ENCODE results near the gene RAB41.

RAB41 gene

GRCh38 chrX:70254909-70255308 lies 27.1 kb upstream of the RAB41 start:
- Histone ChIP-seq H3K27ac (ENCODE audit: low read length) (no peak overlapping the region), H3K4me2 (ENCODE audit: low read depth, low read length) (no peak overlapping the region), H3K9ac (ENCODE audit: low read length) (no peak overlapping the region), H3K9me3 (replicated peaks; ENCODE audit: insufficient read depth, low read length) (no peaks in the 10 kb centered on the region), H3K36me3 (replicated peaks; ENCODE audit: insufficient read depth, low read length) (no peaks in the 10 kb centered on the region), H3K4me1 (ENCODE audit: low read length) (no peaks in the 10 kb centered on the region), H3F3A (ENCODE audit: insufficient read depth, low read length) (no peaks in the 10 kb centered on the region), H3K9me2 (replicated peaks; ENCODE audit: insufficient read depth, low read length) (no peaks in the 10 kb centered on the region), H3K79me2 (ENCODE audit: low read length) (no peaks in the 10 kb centered on the region), H3K27me3 (replicated peaks; ENCODE audit: insufficient read depth, low read length) (no peaks in the 10 kb centered on the region), H2AFZ (ENCODE audit: low read length) (no peak overlapping the region), H3K4me3 (ENCODE audit: low read length) (no peak overlapping the region), H4K20me1 (ENCODE audit: insufficient read depth, low read length) (no peaks in the 10 kb centered on the region)
- no peak for DNase-seq
- no peak for TF ChIP-seq EZH2phosphoT487 (IDR thresholded peaks at IDR 0.05; ENCODE audit: low read length)
- TF ChIP-seq EZH2 (optimal IDR thresholded peaks at IDR 0.05; ENCODE audit: low read depth, low read length) = no peak
- no peak for TF ChIP-seq CTCF (IDR thresholded peaks at IDR 0.05; ENCODE audit: low read length)

GRCh38 chrX:70255452-70255851 lies 26.5 kb upstream of the RAB41 start:
- H3K4me3 ChIP-seq (ENCODE audit: low read length) = no peak overlapping the region
- H3K79me2 ChIP-seq (ENCODE audit: low read length) = no peaks in the 10 kb centered on the region
- H3K36me3 ChIP-seq (replicated peaks; ENCODE audit: insufficient read depth, low read length) = no peaks in the 10 kb centered on the region
- no peaks in the 10 kb centered on the region for H3K9me3 ChIP-seq (replicated peaks; ENCODE audit: insufficient read depth, low read length)
- H3K27ac ChIP-seq (ENCODE audit: low read length) = no peak overlapping the region
- no peaks in the 10 kb centered on the region for H3K9me2 ChIP-seq (replicated peaks; ENCODE audit: insufficient read depth, low read length)
- no peak for DNase-seq
- TF ChIP-seq CTCF (IDR thresholded peaks at IDR 0.05; ENCODE audit: low read length) = no peak
- no peak for TF ChIP-seq EZH2phosphoT487 (IDR thresholded peaks at IDR 0.05; ENCODE audit: low read length)
- no peak for TF ChIP-seq EZH2 (optimal IDR thresholded peaks at IDR 0.05; ENCODE audit: low read depth, low read length)
- H3F3A ChIP-seq (ENCODE audit: insufficient read depth, low read length) = no peaks in the 10 kb centered on the region
- no peak overlapping the region for H2AFZ ChIP-seq (ENCODE audit: low read length)
- H3K27me3 ChIP-seq (replicated peaks; ENCODE audit: insufficient read depth, low read length) = no peaks in the 10 kb centered on the region
- H3K4me1 ChIP-seq (ENCODE audit: low read length) = no peaks in the 10 kb centered on the region
- no peak overlapping the region for H3K9ac ChIP-seq (ENCODE audit: low read length)
- no peak overlapping the region for H3K4me2 ChIP-seq (ENCODE audit: low read depth, low read length)
- H4K20me1 ChIP-seq (ENCODE audit: insufficient read depth, low read length) = no peaks in the 10 kb centered on the region

GRCh38 chrX:70257423-70258288 lies 24.3 kb upstream of the RAB41 start:
- no peaks in the 10 kb centered on the region for H4K20me1 ChIP-seq (ENCODE audit: insufficient read depth, low read length)
- H3K9ac ChIP-seq (ENCODE audit: low read length) = no peak overlapping the region
- H3K36me3 ChIP-seq (replicated peaks; ENCODE audit: insufficient read depth, low read length) = no peaks in the 10 kb centered on the region
- no peaks in the 10 kb centered on the region for H3K4me1 ChIP-seq (ENCODE audit: low read length)
- H3F3A ChIP-seq (ENCODE audit: insufficient read depth, low read length) = no peaks in the 10 kb centered on the region
- no peak overlapping the region for H3K27ac ChIP-seq (ENCODE audit: low read length)
- H3K9me2 ChIP-seq (replicated peaks; ENCODE audit: insufficient read depth, low read length) = no peaks in the 10 kb centered on the region
- H3K4me2 ChIP-seq (ENCODE audit: low read depth, low read length) = no peak overlapping the region
- no peak for DNase-seq
- no peak for TF ChIP-seq EZH2 (optimal IDR thresholded peaks at IDR 0.05; ENCODE audit: low read depth, low read length)
- no peak for TF ChIP-seq CTCF (IDR thresholded peaks at IDR 0.05; ENCODE audit: low read length)
- TF ChIP-seq EZH2phosphoT487 (IDR thresholded peaks at IDR 0.05; ENCODE audit: low read length) = no peak
- no peak overlapping the region for H2AFZ ChIP-seq (ENCODE audit: low read length)
- H3K79me2 ChIP-seq (ENCODE audit: low read length) = no peaks in the 10 kb centered on the region
- H3K27me3 ChIP-seq (replicated peaks; ENCODE audit: insufficient read depth, low read length) = no peaks in the 10 kb centered on the region
- no peaks in the 10 kb centered on the region for H3K9me3 ChIP-seq (replicated peaks; ENCODE audit: insufficient read depth, low read length)
- H3K4me3 ChIP-seq (ENCODE audit: low read length) = no peak overlapping the region

Data from MM.1S (cell line).